Parathyroid adenoma (tissue), 2 donors: ENCODE measurements around the gene KHNYN.
A peak's percentile ranks its signal among the peaks of the same experiment; 100 is the strongest.
"Not testable (repeated sequence)": the region's sequence is repeated elsewhere in the genome, so short reads cannot be mapped to it uniquely, and the experiment has no call there.

Experiments used
- H2AFZ ChIP-seq: fragments of 300-600 bp; sonication (generic); one replicate; pipeline ENCODE4 v1.7.0; 2017; ENCODE audit warnings: antibody characterized with exemption, mild to moderate bottlenecking
- H3K27ac ChIP-seq: fragments of 300-600 bp; sonication (generic); one replicate; pipeline ENCODE4 v1.7.0; 2017
- H3K27me3 ChIP-seq: fragments of 300-600 bp; sonication (generic); one replicate; pipeline ENCODE4 v1.7.0; 2017; ENCODE audit warnings: low read length; ENCODE audit not compliant: control insufficient read depth, insufficient read depth
- H3K36me3 ChIP-seq: fragments of 300-600 bp; sonication (generic); one replicate; pipeline ENCODE4 v1.7.0; 2017; ENCODE audit warnings: low read length; ENCODE audit not compliant: control insufficient read depth, insufficient read depth
- H3K4me1 ChIP-seq: fragments of 300-600 bp; sonication (generic); one replicate; pipeline ENCODE4 v1.7.0; 2017; ENCODE audit warnings: control low read depth
- H3K4me2 ChIP-seq: fragments of 300-600 bp; sonication (generic); one replicate; pipeline ENCODE4 v1.7.0; 2017; ENCODE audit warnings: low read length
- H3K4me3 ChIP-seq: fragments of 300-600 bp; sonication (generic); one replicate; pipeline ENCODE4 v1.7.0; 2017; ENCODE audit warnings: low read depth, low read length
- H3K79me2 ChIP-seq: fragments of 300-600 bp; sonication (generic); one replicate; pipeline ENCODE4 v1.7.0; 2017; ENCODE audit warnings: control low read depth
- H3K9ac ChIP-seq: fragments of 300-600 bp; sonication (generic); one replicate; pipeline ENCODE4 v1.7.0; 2017; ENCODE audit warnings: mild to moderate bottlenecking
- H3K9me3 ChIP-seq: fragments of 300-600 bp; sonication (generic); one replicate; pipeline ENCODE4 v1.7.0; 2017; ENCODE audit warnings: low read length; ENCODE audit not compliant: control insufficient read depth
- CTCF ChIP-seq: fragments of 300-600 bp; sonication (generic); IDR thresholded peaks from one replicate; pipeline ENCODE4 v1.7.0; 2017; ENCODE audit warnings: antibody characterized with exemption, mild to moderate bottlenecking
- donor health status: primary hyperparathyroidism.

Gene KHNYN

GRCh38 chr14:24481622-24482324, 52.0 kb downstream of the KHNYN start:
- H3K9ac ChIP-seq: no peak overlapping the region
- H3K4me1 ChIP-seq: no peaks in the 10 kb centered on the region
- no peaks in the 10 kb centered on the region for H3K36me3 ChIP-seq
- peak; percentile 40 for TF ChIP-seq CTCF
- no peak overlapping the region for H3K4me3 ChIP-seq
- no peak overlapping the region for H3K27ac ChIP-seq
- H3K9me3 ChIP-seq: no peaks in the 10 kb centered on the region
- no peaks in the 10 kb centered on the region for H3K79me2 ChIP-seq
- H3K27me3 ChIP-seq: no peaks in the 10 kb centered on the region
- H2AFZ ChIP-seq: no peak overlapping the region
- H3K4me2 ChIP-seq: no peak overlapping the region

- H3K79me2 ChIP-seq, H2AFZ ChIP-seq, H3K4me3 ChIP-seq, H3K9me3 ChIP-seq, H3K27ac ChIP-seq, H3K9ac ChIP-seq, H3K36me3 ChIP-seq, H3K27me3 ChIP-seq, H3K4me1 ChIP-seq, H3K4me2 ChIP-seq: not testable (repeated sequence)
These were observed 53.0 kb downstream of the KHNYN start for GRCh38 chr14:24482699-24483303.

GRCh38 chr14:24483604-24484252, 54.0 kb downstream of the KHNYN start:
- Histone ChIP-seq H2AFZ (no peak overlapping the region), H3K27me3 (no peaks in the 10 kb centered on the region), H3K4me3 (no peak overlapping the region), H3K27ac (no peak overlapping the region), H3K79me2 (no peaks in the 10 kb centered on the region), H3K9me3 (no peaks in the 10 kb centered on the region), H3K4me2 (no peak overlapping the region), H3K9ac (no peak overlapping the region), H3K36me3 (no peaks in the 10 kb centered on the region), H3K4me1 (no peaks in the 10 kb centered on the region)
- TF ChIP-seq CTCF: no peak
